RCC 7860 (cell line): Measurements from ENCODE around the gene TUBB4A.
"Not testable (repeated sequence)": the region's sequence is repeated elsewhere in the genome, so short reads cannot be mapped to it uniquely, and the experiment has no call there.

Source experiments
- DNase-seq: peaks from one replicate; pipeline ENCODE4 v3.0.0-alpha.2; 2015; ENCODE audit warnings: low spot score
- FAIRE-seq: peaks from 2 replicates; lab custom pipeline; 2012; peaks lifted over from hg19 to GRCh38; lab: Jason Lieb, UNC

The TUBB4A gene

DNA sequence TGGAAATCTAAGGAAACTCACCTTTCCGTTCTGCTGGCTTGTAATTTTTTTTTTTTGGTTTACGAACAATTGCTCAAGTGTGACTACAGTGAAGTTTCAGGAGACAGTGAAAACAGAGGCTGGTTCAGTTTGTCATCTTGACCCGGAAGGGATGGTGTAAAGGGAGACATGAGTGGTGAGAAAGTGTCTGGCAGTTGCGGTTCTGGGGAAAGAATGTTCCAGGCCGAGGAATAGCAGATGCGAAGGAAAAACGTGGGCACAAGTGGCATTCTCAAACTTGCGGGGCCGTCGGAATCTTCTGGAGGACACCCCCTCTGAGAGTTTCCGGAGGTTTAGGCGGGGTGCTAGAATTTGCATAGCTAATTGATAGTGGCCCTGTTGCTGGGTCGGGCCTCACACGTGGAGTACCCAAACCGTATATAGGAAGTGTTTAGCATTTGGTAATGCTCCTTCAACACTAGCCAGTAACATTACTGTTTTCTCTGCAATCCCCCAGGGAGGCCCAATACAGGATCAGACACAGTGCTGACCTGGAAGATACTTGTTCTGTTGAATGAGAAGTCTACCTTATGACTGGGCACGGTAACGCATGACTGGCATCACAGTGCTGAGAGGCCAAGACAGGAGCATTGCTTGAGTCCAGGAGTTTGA lies 25.9 kb upstream of the TUBB4A start:
- FAIRE-seq, result peak; percentile 63
- DNase-seq, result peak; percentile 55

- DNase-seq (no peak), FAIRE-seq (no peak)
These were observed 22.2 kb upstream of the TUBB4A start for GRCh38 chr19:6524311-6524710.

DNA sequence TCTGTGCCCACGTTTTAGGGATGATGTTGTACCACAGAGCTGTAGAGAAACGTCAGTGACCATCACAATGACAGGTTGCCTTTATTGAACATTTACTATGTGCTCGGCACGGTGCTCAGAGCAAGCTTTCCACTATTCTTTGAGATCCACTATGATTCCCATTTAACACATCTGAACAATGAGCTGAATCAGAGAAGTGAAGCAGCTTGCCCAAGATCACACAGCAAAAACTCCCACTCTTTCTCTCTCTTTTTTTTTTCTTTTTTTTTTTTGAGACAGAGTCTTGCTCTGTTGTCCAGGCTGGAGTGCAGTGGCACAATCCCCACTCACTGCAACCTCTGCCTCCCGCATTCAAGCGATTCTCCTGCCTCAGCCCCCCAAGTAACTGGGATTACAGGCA lies 20.6 kb upstream of the TUBB4A start:
- DNase-seq (no peak), FAIRE-seq (no peak)

GRCh38 chr19:6521718-6522646 lies 19.9 kb upstream of the TUBB4A start:
- FAIRE-seq (peak; percentile 94), DNase-seq (peak; percentile 92)

GRCh38 chr19:6519289-6519688 lies 17.2 kb upstream of the TUBB4A start:
- DNase-seq, result peak; percentile 91

DNA sequence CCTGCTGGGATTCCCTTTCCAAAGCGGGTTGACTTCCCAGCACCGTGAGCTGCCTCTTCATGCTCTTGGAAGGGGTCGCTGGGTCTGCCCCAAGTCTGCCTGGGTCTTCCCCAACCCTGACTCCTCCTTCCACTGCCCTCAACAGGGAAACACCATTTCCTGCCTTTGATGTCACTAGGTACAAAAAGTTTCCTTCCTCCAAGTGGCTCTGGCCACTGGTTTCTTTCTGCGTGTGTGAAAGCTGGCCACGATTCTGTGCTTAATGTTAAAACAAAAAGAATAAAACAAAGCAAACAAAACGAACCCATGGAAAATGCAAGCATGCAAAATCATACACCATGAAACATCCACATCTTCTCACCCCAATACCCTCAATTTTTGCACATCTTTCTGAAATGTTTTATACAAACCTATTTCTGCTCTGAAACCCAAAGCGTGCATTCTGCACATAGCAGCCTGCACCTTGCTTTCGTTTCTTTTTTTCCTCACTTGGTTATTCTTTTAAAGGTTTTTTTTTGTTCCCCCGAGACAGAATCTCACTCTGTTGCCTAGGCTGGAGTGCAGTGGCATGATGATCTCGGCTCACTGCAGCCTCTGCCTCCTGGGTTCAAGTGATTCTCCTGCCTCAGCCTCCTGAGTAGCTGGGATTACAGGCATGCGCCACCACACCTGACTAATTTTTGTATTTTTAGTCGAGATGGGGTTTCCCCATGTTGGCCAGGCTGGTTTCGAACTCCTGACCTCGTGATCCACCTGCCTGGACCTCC lies 16.2 kb upstream of the TUBB4A start:
- DNase-seq, result peak; percentile 21
- no peak for FAIRE-seq

More at GRCh38 chr19:6519289-6519688, 17.2 kb upstream of the TUBB4A start:
- peak; percentile 98 for FAIRE-seq

DNA sequence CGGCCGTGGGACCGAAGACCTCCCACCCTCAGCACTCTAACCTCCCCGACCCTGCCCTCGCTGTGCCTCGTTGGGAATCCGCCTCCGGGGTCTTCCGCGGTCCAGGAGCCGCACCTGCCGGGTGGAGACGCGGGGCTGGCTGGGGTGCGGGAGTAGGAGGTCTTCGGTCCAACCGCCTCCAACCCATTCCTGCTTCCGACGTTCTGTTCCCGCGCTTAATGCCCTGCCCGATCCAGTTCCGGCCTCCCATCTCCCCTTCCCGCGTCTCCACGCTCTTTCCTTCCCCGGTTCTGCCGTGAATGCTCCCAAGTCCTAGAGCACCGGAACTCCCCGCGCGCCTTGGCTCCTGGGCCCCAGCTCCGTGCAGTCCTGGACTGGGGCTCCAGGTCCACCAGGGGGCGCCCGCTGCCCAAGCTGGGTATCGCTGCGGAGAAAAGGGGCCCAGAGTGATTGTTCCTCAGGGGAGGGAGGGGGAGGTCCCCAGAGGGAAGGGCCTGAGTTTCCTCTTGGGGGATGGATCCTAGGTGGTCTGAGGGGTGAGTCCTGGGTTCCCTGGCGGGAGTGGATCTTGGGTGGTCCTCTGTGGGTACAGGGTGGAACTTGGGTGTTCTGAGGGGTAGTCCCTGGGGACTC lies 14.7 kb upstream of the TUBB4A start:
- FAIRE-seq, result no peak

GRCh38 chr19:6516018-6516658 lies 14.0 kb upstream of the TUBB4A start:
- peak; percentile 83 for DNase-seq
- peak; percentile 89 for FAIRE-seq

More for the DNA sequence above, 14.7 kb upstream of the TUBB4A start:
- DNase-seq, result peak; percentile 77

DNA sequence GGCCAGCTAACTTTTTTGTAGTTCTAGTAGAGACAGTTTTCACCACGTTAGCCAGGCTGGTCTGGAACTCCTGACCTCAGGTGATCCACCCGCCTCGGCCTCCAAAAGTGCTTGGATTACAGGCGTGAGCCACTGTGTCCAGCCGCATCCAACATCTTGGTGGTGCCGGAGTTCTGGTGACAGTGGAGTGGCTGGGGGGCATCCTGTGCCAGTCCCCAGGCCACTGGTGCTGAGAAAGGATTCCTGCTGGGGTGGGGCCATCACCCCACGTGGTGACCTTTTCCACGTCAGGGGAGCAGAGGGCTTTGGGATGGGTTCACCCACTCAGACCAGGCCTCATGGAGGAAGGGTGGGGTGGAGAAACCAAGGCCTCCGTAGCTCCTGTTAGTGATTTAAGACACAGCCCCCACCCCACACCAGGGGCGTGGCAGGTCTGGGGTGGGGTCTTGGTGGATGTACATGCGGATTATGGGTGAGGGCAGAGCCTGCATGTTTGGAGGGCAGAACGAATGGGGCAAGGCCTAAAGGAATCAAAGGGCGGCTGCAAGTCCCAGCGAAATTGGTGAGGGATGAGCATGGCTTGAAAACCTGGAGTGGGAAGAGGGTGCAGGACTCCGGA lies 12.9 kb upstream of the TUBB4A start:
- DNase-seq, result no peak
- no peak for FAIRE-seq

- no peak for FAIRE-seq
- no peak for DNase-seq
These were observed 12.0 kb upstream of the TUBB4A start for GRCh38 chr19:6514089-6514488.

DNA sequence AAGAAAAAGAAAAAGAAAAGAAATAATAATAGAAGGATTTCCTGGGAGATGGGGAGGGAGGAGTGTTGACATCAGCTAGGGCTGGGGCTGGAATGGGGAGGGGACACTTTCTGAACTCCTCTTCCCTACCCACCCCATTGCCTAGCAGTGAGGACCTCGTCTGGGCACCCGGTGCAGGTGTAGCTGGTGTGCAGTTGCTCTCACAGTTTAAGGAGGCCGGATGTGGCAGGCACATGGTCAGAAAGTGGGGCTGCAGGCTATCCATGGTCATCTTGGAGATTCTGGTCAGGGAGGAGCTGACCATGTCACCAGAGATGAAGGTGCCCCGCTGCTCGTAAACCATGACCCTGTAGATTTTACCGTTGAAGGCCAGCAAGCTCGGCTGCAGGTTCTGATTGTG lies 8.5 kb upstream of the TUBB4A start:
- no peak for FAIRE-seq

GRCh38 chr19:6509118-6509971 lies 7.2 kb upstream of the TUBB4A start:
- DNase-seq, result no peak
- FAIRE-seq, result no peak

More for the DNA sequence above, 8.5 kb upstream of the TUBB4A start:
- no peak for DNase-seq

DNA sequence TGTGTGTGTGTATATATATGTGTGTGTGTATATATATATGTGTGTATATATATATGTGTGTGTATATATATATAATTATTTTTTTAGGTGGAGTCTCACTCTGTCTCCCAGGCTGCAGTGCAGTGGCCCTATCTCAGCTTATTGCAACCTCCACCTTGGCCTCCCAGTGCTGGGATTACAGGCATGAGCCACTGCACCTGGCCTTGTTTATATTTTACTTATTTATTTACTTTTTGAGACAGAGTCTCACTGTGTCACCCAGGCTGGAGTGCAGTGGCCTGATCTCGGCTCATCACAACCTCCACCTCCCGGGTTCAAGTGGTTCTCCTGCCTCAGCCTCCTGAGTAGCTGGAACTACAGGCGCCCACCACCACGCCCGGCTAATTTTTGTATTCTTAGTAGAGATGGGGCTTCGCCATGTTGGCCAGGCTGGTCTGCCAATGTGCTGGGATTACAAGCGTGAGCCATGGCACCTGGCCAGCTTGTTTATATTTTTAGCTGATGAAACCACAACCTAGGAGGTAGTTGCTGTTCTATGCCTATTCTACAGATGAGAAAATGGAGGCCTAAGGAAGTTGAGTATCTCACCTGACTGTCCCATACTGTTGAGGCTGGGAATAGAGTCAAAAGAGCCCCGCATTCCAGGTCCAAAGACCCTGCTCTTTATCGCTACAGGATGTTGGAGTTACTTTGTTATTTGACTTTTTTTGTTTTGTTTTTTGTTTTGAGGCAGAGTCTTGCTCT lies 6.1 kb upstream of the TUBB4A start:
- FAIRE-seq, result not testable (repeated sequence)

DNA sequence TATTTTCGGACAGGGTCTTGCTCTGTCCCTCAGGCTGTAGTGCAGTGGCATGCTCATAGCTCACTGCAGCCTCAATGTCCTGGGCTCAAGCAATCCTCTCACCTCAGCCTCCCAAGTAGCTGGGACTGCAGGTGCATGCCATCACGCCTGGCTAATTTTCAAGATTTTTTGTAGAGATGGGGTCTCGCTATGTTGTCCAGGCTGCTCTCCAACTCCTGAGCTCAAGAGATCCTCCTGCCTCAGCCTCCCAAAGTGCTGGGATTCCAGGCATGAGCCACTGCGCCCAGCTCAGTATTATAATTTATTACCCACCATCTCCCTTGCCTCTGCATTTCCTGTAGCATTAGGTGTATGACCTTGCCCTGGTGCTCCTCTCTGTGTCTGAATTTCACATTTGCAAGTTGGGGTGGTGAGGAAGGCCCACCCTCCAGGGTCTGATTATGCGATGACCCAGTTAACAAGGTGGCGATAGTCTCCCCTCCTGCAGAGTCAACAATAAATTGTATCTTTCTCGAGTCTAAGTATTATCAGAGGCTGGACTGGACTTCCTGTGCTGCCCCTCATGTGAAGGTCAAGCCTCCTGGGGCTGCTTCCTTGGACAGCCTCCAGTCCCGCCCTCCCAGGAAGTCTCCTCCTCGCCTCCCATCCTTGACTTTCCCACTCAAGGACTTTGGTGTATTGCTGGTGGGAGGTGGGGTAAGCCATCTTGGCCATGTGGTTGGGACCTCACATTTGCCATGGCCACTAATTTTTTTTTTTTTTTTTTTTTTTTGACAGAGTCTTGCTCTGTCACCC lies 1.5 kb upstream of the TUBB4A start:
- FAIRE-seq (no peak), DNase-seq (no peak)

More for the DNA sequence above, 6.1 kb upstream of the TUBB4A start:
- DNase-seq, result not testable (repeated sequence)

- FAIRE-seq (no peak), DNase-seq (no peak)
These were observed 1.0 kb downstream of the TUBB4A start for GRCh38 chr19:6500837-6501739.

GRCh38 chr19:6499052-6499790 lies 2.9 kb downstream of the TUBB4A start:
- FAIRE-seq (no peak), DNase-seq (no peak)
